ENCODE measurements around the gene TRIM41. TPM values are rescaled to one million over a fixed set of nuclear protein-coding genes. Genes with fewer than 3 reads are reported as not detected.

TRIM41 gene
- total and polyA plus RNA-seq, 2 of the 13 experiments (the other 11 are each of a cell fraction or from before 2014, with no cell fraction given): 10.2 to 16.7 TPM

DNA sequence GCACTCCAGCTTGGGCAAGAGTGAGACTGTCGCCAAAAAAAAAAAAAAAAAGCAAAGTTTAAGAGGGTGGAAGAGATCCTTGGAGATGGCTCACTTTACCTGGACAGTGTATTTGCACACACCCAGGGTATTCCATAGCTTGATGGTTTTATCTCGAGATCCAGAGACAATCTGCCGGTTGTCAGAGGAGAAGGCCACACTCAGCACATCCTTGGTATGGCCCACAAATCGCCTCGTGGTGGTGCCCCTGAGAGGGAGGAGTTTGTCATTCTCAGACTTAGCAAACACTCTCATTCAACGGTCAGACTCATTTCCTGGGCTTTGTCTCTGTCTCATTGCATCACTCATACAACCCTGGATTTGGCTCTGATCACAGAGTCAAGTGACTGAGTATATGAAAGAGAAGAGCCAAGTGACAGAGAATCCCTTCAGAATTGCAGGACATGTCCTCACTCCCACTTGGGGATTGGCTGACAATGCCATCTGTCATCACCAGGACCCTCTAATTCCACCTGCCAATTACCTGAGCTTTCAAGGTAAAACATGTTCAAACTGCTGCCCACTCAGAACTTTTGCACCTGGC lies 18.4 kb downstream of the TRIM41 start (continued):
- TF ChIP-seq, protein P1, sequence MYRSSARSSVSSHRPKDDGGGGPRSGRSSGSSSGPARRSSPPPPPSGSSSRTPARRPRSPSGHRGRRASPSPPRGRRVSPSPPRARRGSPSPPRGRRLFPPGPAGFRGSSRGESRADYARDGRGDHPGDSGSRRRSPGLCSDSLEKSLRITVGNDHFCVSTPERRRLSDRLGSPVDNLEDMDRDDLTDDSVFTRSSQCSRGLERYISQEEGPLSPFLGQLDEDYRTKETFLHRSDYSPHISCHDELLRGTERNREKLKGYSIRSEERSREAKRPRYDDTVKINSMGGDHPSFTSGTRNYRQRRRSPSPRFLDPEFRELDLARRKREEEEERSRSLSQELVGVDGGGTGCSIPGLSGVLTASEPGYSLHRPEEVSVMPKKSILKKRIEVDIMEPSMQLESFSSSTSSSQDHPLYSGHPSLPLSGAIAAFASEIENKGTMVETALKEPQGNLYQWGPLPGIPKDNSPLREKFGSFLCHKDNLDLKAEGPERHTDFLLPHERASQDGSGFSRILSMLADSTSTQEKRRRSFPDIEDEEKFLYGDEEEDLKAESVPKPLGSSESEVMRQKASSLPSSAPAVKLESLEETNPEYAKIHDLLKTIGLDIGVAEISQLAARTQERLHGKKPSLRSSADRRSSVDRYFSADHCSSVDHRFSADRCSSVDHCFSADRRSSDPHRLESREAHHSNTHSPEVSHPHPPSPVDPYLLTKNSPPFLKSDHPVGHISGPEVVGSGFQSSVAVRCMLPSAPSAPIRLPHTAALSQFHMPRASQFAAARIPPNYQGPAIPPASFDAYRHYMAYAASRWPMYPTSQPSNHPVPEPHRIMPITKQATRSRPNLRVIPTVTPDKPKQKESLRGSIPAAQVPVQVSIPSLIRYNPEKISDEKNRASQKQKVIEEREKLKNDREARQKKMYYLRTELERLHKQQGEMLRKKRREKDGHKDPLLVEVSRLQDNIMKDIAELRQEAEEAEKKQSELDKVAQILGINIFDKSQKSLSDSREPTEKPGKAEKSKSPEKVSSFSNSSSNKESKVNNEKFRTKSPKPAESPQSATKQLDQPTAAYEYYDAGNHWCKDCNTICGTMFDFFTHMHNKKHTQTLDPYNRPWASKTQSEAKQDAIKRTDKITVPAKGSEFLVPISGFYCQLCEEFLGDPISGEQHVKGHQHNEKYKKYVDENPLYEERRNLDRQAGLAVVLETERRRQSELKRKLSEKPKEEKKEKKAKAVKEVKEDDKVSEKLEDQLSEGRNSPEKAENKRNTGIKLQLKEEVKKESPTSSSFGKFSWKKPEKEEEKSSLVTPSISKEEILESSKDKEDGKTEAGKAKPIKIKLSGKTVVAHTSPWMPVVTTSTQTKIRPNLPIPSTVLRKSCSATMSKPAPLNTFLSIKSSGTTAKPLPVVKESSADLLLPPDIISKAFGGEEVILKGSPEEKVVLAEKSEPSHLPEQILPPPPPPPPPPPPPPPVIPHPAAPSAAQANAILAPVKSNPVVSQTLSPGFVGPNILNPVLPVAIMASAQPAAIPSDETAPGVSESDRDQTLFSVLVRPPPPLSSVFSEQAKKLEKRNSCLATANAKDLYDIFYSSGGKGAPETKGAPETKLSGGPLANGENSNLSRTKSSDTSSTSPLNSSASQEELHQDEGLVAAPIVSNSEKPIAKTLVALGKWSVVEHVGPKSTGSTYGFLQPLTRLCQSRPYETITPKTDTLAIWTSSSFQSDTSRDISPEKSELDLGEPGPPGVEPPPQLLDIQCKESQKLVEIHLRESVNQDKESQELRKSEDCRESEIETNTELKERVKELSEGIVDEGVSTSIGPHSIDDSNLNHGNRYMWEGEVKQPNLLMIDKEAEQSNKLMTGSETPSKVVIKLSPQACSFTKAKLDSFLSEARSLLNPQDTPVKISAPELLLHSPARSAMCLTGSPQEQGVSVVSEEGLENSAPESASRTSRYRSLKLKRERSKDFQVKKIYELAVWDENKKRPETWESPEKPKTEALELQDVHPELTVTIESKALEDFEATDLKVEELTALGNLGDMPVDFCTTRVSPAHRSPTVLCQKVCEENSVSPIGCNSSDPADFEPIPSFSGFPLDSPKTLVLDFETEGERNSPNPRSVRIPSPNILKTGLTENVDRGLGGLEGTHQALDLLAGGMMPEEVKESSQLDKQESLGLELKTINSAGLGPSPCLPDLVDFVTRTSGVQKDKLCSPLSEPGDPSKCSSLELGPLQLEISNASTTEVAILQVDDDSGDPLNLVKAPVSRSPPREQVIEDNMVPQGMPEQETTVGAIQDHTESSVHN (CRISPR knock-in tag; IDR thresholded peaks at IDR 0.05): no peak
- TF ChIP-seq SOX5 (CRISPR knock-in tag; IDR thresholded peaks at IDR 0.05; ENCODE audit: borderline replicate concordance) (peak; percentile 34; the same call in 1 of the 2 replicates), GABPB1 (CRISPR knock-in tag; IDR thresholded peaks at IDR 0.05) (0 out of 2 replicates have a peak, but pooled peaks have one; percentile 21), ATRX (CRISPR knock-in tag; IDR thresholded peaks at IDR 0.05; ENCODE audit: borderline replicate concordance) (no peak), HOXA3 (CRISPR knock-in tag; IDR thresholded peaks at IDR 0.05) (0 out of 2 replicates have a peak, but pooled peaks have one; percentile 20), ZNF788 (CRISPR knock-in tag; IDR thresholded peaks at IDR 0.05; ENCODE audit: borderline replicate concordance) (no peak), FOXK1 (CRISPR knock-in tag; IDR thresholded peaks at IDR 0.05; ENCODE audit: borderline replicate concordance, low read depth) (no peak), ZNF615 (CRISPR knock-in tag; IDR thresholded peaks at IDR 0.05; ENCODE audit: borderline replicate concordance) (no peak), ATF7-NPFF (CRISPR knock-in tag; IDR thresholded peaks at IDR 0.05; ENCODE audit: low read depth) (no peak), SP2 (CRISPR knock-in tag; IDR thresholded peaks at IDR 0.05) (no peak), HDAC1 (CRISPR knock-in tag; IDR thresholded peaks at IDR 0.05) (peak; percentile 13; the same call in 1 of the 2 replicates), ZNF530 (CRISPR knock-in tag; IDR thresholded peaks at IDR 0.05; ENCODE audit: low read depth) (no peak)
- TF ChIP-seq, protein P2, sequence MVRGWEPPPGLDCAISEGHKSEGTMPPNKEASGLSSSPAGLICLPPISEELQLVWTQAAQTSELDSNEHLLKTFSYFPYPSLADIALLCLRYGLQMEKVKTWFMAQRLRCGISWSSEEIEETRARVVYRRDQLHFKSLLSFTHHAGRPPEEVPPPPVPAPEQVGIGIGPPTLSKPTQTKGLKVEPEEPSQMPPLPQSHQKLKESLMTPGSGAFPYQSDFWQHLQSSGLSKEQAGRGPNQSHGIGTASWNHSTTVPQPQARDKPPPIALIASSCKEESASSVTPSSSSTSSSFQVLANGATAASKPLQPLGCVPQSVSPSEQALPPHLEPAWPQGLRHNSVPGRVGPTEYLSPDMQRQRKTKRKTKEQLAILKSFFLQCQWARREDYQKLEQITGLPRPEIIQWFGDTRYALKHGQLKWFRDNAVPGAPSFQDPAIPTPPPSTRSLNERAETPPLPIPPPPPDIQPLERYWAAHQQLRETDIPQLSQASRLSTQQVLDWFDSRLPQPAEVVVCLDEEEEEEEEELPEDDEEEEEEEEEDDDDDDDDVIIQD (CRISPR knock-in tag; IDR thresholded peaks at IDR 0.05; ENCODE audit: low read depth): no peak; the same call in 1 of the 2 replicates
- TF ChIP-seq, protein P3, sequence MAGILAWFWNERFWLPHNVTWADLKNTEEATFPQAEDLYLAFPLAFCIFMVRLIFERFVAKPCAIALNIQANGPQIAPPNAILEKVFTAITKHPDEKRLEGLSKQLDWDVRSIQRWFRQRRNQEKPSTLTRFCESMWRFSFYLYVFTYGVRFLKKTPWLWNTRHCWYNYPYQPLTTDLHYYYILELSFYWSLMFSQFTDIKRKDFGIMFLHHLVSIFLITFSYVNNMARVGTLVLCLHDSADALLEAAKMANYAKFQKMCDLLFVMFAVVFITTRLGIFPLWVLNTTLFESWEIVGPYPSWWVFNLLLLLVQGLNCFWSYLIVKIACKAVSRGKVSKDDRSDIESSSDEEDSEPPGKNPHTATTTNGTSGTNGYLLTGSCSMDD (CRISPR knock-in tag; IDR thresholded peaks at IDR 0.05): no peak
- TF ChIP-seq, protein P4, sequence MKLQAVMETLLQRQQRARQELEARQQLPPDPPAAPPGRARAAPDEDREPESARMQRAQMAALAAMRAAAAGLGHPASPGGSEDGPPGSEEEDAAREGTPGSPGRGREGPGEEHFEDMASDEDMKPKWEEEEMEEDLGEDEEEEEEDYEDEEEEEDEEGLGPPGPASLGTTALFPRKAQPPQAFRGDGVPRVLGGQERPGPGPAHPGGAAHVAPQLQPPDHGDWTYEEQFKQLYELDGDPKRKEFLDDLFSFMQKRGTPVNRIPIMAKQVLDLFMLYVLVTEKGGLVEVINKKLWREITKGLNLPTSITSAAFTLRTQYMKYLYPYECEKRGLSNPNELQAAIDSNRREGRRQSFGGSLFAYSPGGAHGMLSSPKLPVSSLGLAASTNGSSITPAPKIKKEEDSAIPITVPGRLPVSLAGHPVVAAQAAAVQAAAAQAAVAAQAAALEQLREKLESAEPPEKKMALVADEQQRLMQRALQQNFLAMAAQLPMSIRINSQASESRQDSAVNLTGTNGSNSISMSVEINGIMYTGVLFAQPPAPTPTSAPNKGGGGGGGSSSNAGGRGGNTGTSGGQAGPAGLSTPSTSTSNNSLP (IDR thresholded peaks at IDR 0.05; ENCODE audit: low read depth, low read length): 0 out of 2 replicates have a peak, but pooled peaks have one; percentile 17
